ENCODE data around the gene NUDT16.

- TF ChIP-seq CTCF (optimal IDR thresholded peaks at IDR 0.05 in 1 of 3, IDR thresholded peaks at IDR 0.05 in 1 of 3, conservative IDR thresholded peaks at IDR 0.05 in 1 of 3; ENCODE audit: extremely low read depth in 1 of 3, insufficient read depth in 2 of 3, low read length in 3 of 3) (no peak), EZH2 (IDR thresholded peaks at IDR 0.05; ENCODE audit: low read length) (no peak)
Observed at GRCh38 chr3:131350506-131350905, 31.1 kb upstream of the NUDT16 start.
